Stomach (tissue), 9 donors: Measurements from ENCODE around the gene ARL3. TPM values are rescaled to one million over a fixed set of nuclear protein-coding genes. Genes with fewer than 3 reads are reported as not detected.

Source experiments
- DNase-seq, 2 donors: peaks; one replicate each; pipeline versions ENCODE4 v3.0.0 to v3.0.0-alpha.2; 2013 to 2019
- H3K27ac ChIP-seq, 5 donors: fragments of 200-600 bp in 4 of 5; sonication (generic) in 4 of 5; one replicate each; pipeline ENCODE4 v1.5.1; 2013 to 2019; ENCODE audit warnings: mild to moderate bottlenecking in 1 of 5, moderate library complexity in 1 of 5
- H3K27me3 ChIP-seq, 3 donors: fragments of 200-600 bp; sonication (generic); one replicate each; pipeline ENCODE4 v1.5.1; 2017 to 2019; ENCODE audit warnings: mixed run types in 1 of 3
- H3K36me3 ChIP-seq, 4 donors: fragments of 200-600 bp; sonication (generic); 1 replicate in 3 of 4; 2 replicates in 1 of 4; pipeline ENCODE4 v1.5.1; 2016 to 2019
- H3K4me1 ChIP-seq, 4 donors: fragments of 200-600 bp; sonication (generic); one replicate each; pipeline ENCODE4 v1.5.1; 2016 to 2019
- H3K4me3 ChIP-seq, 4 donors: fragments of 200-600 bp; sonication (generic) in 3 of 4; one replicate each; pipeline ENCODE4 v1.5.1; 2016 to 2019; ENCODE audit warnings: mild to moderate bottlenecking in 1 of 4
- H3K9me3 ChIP-seq, 4 donors: fragments of 200-600 bp; sonication (generic); one replicate each; pipeline ENCODE4 v1.5.1; 2016 to 2019
- CTCF ChIP-seq, 7 experiments: fragments of 450-650 bp in 4 of 7; fragments of 200-600 bp in 3 of 7; sonication (generic) in 3 of 7; IDR thresholded peaks; one replicate each; pipeline ENCODE4 v1.5.1; 2016 to 2019; ENCODE audit warnings: antibody characterized with exemption in 7 of 7, control low read depth in 2 of 7, mild to moderate bottlenecking in 1 of 7
- EP300 ChIP-seq: sonication (generic); formaldehyde crosslinking; IDR thresholded peaks from one replicate; pipeline ENCODE4 v1.6.1; 2017; ENCODE audit warnings: antibody characterized with exemption
- POLR2A ChIP-seq, 4 donors: fragments of 450-650 bp; IDR thresholded peaks; one replicate each; pipeline ENCODE4 v1.6.1; 2016; ENCODE audit warnings: antibody characterized with exemption in 4 of 4, control low read depth in 2 of 4, mild to moderate bottlenecking in 1 of 4, moderate library complexity in 1 of 4
- POLR2AphosphoS5 ChIP-seq, 3 donors: sonication (generic); formaldehyde crosslinking; IDR thresholded peaks; one replicate each; pipeline ENCODE4 v1.6.1; 2016; ENCODE audit warnings: antibody characterized with exemption in 3 of 3
- WGBS, 5 donors: extraction: QIAGEN DNeasy Blood & Tissue Kit in 3 of 5; methylation state at CpG; one replicate each; pipeline versions ENCODE4 v1.1.5 to v1.1.7; 2013 to 2018; 5-methylcytosine and 5-hydroxymethylcytosine counted together
- intact Hi-C: fragments of 100-400 bp; cut with DNase I; formaldehyde crosslinking; loops from one replicate; pipeline ENCODE4 v1.15.1; 2023; ENCODE audit warnings: low total_unique reads
- polyA plus RNA-seq, 3 donors: library from polyadenylated mRNA; stranded (reverse); fragments of 200-250 nt; gene quantifications; one replicate each; pipeline ENCODE4 v1.2.3, GENCODE V29; 2013
- total RNA-seq, 5 donors: library from RNA; depleted of rRNA; stranded (reverse); fragments of >200 nt; gene quantifications; one replicate each; pipeline versions ENCODE4 v1.1.0 to v1.2.3, GENCODE V29; 2014 to 2016
- donor health status: healthy with polysubstance abuse.
- donor health status: Bipolar disorder and iron deficiency.
- donor health status: healthy.

The ARL3 gene
- total and polyA plus RNA-seq, 8 donors, result 0.58 to 17.0 (median 6.8) TPM

- TF ChIP-seq POLR2AphosphoS5 (IDR thresholded peaks at IDR 0.05) (no peak), EP300 (no peak), POLR2A (IDR thresholded peaks at IDR 0.05) (no peak), CTCF (IDR thresholded peaks at IDR 0.05) (no peak)
- intact Hi-C loops, result no loop called here
- H3K9me3 ChIP-seq, result no peaks in the 10 kb centered on the region
- 54 to 78% (median 63%) methylated on average over 4 to 6 of the region's 6 CpGs for WGBS, 5 donors
- peaks cover 10 to 27% (median 22%) of the 10 kb centered on the region in 4 donors for H3K36me3 ChIP-seq
- peak overlapping the region in 4 of 5 donors; percentile 55 to 93 (median 84) for H3K27ac ChIP-seq
- peak overlapping the region in 1 of 4 donors; percentile 16 for H3K4me3 ChIP-seq
- H3K27me3 ChIP-seq, result no peaks in the 10 kb centered on the region
- no peak for DNase-seq
- H3K4me1 ChIP-seq, result peaks cover 45 to 60% (median 53%) of the 10 kb centered on the region in 4 donors
Measured at GRCh38 chr10:102661658-102662028, 52.6 kb downstream of the ARL3 start.

GRCh38 chr10:102660888-102661657, 53.1 kb downstream of the ARL3 start:
- Histone ChIP-seq H3K36me3 (peaks cover 16 to 33% (median 28%) of the 10 kb centered on the region in 4 donors), H3K9me3 (no peaks in the 10 kb centered on the region), H3K4me1 (peaks cover 46 to 64% (median 58%) of the 10 kb centered on the region in 4 donors), H3K27ac (peak overlapping the region; percentile 55 to 93 (median 83)), H3K27me3 (no peaks in the 10 kb centered on the region), H3K4me3 (peak overlapping the region; percentile 4 to 16 (median 9))
- WGBS, 5 donors, result 5 to 9% (median 7%) methylated on average over 9 to 22 of the region's 22 CpGs
- intact Hi-C loops, result no loop called here
- DNase-seq, result peak; percentile 81 to 88
- TF ChIP-seq POLR2AphosphoS5 (IDR thresholded peaks at IDR 0.05) (peak in 2 of 3 donors; percentile 36 to 68), EP300 (no peak), CTCF (IDR thresholded peaks at IDR 0.05) (no peak), POLR2A (IDR thresholded peaks at IDR 0.05) (no peak)

DNA sequence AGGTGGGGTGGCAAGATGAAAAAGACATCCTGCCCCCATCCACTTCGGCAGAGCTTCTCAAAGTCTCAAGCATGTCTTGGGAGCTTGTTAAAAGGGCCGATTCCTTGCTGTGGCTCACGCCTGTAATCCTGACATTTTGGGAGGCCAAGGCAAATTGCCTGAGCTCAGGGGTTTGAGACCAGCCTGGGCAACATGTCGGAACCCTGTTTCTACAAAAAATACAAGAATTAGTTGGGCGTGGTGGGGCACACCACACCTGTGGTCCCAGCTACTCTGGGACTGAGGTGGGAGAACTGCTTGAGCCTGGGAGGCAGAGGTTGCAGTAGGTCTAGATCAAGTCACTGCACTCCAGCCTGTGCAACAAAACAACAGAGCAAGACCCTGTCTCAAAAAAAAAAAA, 55.4 kb downstream of the ARL3 start:
- 42 to 60% (median 46%) methylated on average over 5 of the region's 5 CpGs for WGBS, 5 donors
- TF ChIP-seq POLR2A (IDR thresholded peaks at IDR 0.05) (no peak), EP300 (no peak), POLR2AphosphoS5 (IDR thresholded peaks at IDR 0.05) (no peak), CTCF (IDR thresholded peaks at IDR 0.05) (no peak)
- intact Hi-C loops, result no loop called here
- DNase-seq, result no peak
- H3K27me3 ChIP-seq, result no peaks in the 10 kb centered on the region
- H3K4me1 ChIP-seq, result peaks cover 46 to 80% (median 70%) of the 10 kb centered on the region in 4 donors
- peak overlapping the region; percentile 83 to 93 (median 85) for H3K27ac ChIP-seq
- H3K9me3 ChIP-seq, result no peaks in the 10 kb centered on the region
- H3K4me3 ChIP-seq, result no peak overlapping the region
- H3K36me3 ChIP-seq, result peaks cover 35 to 56% (median 51%) of the 10 kb centered on the region in 4 donors

- intact Hi-C loops, result no loop called here
- Histone ChIP-seq H3K36me3 (peaks cover 35 to 62% (median 57%) of the 10 kb centered on the region in 4 donors), H3K4me1 (peaks cover 46 to 86% (median 77%) of the 10 kb centered on the region in 4 donors), H3K4me3 (no peak overlapping the region), H3K9me3 (no peaks in the 10 kb centered on the region), H3K27ac (peak overlapping the region; percentile 83 to 93 (median 85)), H3K27me3 (no peaks in the 10 kb centered on the region)
- DNase-seq, result peak; percentile 82 to 92
- TF ChIP-seq POLR2A (IDR thresholded peaks at IDR 0.05) (no peak), POLR2AphosphoS5 (IDR thresholded peaks at IDR 0.05) (peak in 2 of 3 donors; percentile 76 to 77), EP300 (no peak), CTCF (IDR thresholded peaks at IDR 0.05) (no peak)
- 16 to 32% (median 24%) methylated on average over 13 of the region's 13 CpGs for WGBS, 5 donors
Measured at GRCh38 chr10:102657984-102658724, 56.0 kb downstream of the ARL3 start.
